ENCODE results near the gene RAP1GAP2. TPM values are rescaled to one million over a fixed set of nuclear protein-coding genes. Genes with fewer than 3 reads are reported as not detected.

The RAP1GAP2 gene
- total RNA-seq, 4 donors from 2014 or later, result 10.8 to 18.3 (median 12.6) TPM

- H3K27me3 ChIP-seq, result peaks cover 38% of the 10 kb centered on the region
- TF ChIP-seq EP300 (IDR thresholded peaks at IDR 0.05), result no peak
- TF ChIP-seq POLR2AphosphoS5 (IDR thresholded peaks at IDR 0.05), result no peak
- no peak for TF ChIP-seq CTCF (IDR thresholded peaks at IDR 0.05)
- TF ChIP-seq POLR2A (IDR thresholded peaks at IDR 0.05), result no peak
- H3K27ac ChIP-seq, result no peak overlapping the region
- WGBS, result 76% methylated on average over 4 of the region's 11 CpGs
- H3K4me3 ChIP-seq, result no peak overlapping the region
- H3K9me3 ChIP-seq, result no peaks in the 10 kb centered on the region
- peaks cover 2% of the 10 kb centered on the region for H3K4me1 ChIP-seq
- H3K36me3 ChIP-seq, result no peaks in the 10 kb centered on the region
- no peak for DNase-seq (ENCODE audit: low spot score in 2 of 2)
These were observed 1.9 kb downstream of the RAP1GAP2 start for GRCh38 chr17:2798188-2798587.

GRCh38 chr17:2798678-2799077 lies 2.4 kb downstream of the RAP1GAP2 start:
- Histone ChIP-seq H3K27me3 (peaks cover 38% of the 10 kb centered on the region), H3K27ac (no peak overlapping the region), H3K36me3 (no peaks in the 10 kb centered on the region), H3K4me3 (no peak overlapping the region), H3K9me3 (no peaks in the 10 kb centered on the region), H3K4me1 (peaks cover 2% of the 10 kb centered on the region)
- TF ChIP-seq CTCF (IDR thresholded peaks at IDR 0.05), result no peak
- TF ChIP-seq EP300 (IDR thresholded peaks at IDR 0.05), result no peak
- no CpG with 5 or more reads among the region's 11 CpGs for WGBS
- DNase-seq (ENCODE audit: low spot score in 2 of 2), result no peak

- no peak overlapping the region for H3K4me3 ChIP-seq
- no peaks in the 10 kb centered on the region for H3K9me3 ChIP-seq
- no peak for DNase-seq (ENCODE audit: low spot score in 2 of 2)
- H3K36me3 ChIP-seq, result no peaks in the 10 kb centered on the region
- peaks cover 38% of the 10 kb centered on the region for H3K27me3 ChIP-seq
- TF ChIP-seq EP300 (IDR thresholded peaks at IDR 0.05) (no peak), POLR2A (IDR thresholded peaks at IDR 0.05) (no peak), CTCF (IDR thresholded peaks at IDR 0.05) (no peak), POLR2AphosphoS5 (IDR thresholded peaks at IDR 0.05) (no peak)
- WGBS, result 81% methylated on average over 7 of the region's 7 CpGs
- H3K27ac ChIP-seq, result no peak overlapping the region
- peaks cover 2% of the 10 kb centered on the region for H3K4me1 ChIP-seq
These were observed 3.4 kb downstream of the RAP1GAP2 start for GRCh38 chr17:2799653-2800052.

GRCh38 chr17:2800367-2800766 lies 4.1 kb downstream of the RAP1GAP2 start:
- Histone ChIP-seq H3K4me3 (no peak overlapping the region), H3K27me3 (peaks cover 35% of the 10 kb centered on the region), H3K27ac (no peak overlapping the region), H3K4me1 (peaks cover 2% of the 10 kb centered on the region), H3K36me3 (no peaks in the 10 kb centered on the region), H3K9me3 (no peaks in the 10 kb centered on the region)
- TF ChIP-seq EP300 (IDR thresholded peaks at IDR 0.05) (no peak), POLR2AphosphoS5 (IDR thresholded peaks at IDR 0.05) (no peak), POLR2A (IDR thresholded peaks at IDR 0.05) (no peak), CTCF (IDR thresholded peaks at IDR 0.05) (no peak)
- DNase-seq (ENCODE audit: low spot score in 2 of 2), result no peak
- WGBS, result 75% methylated on average over 11 of the region's 11 CpGs

- no peak for DNase-seq (ENCODE audit: low spot score in 2 of 2)
- 49% methylated on average over 6 of the region's 6 CpGs for WGBS
- no peaks in the 10 kb centered on the region for H3K36me3 ChIP-seq
- H3K4me3 ChIP-seq, result no peak overlapping the region
- H3K27ac ChIP-seq, result no peak overlapping the region
- H3K9me3 ChIP-seq, result no peaks in the 10 kb centered on the region
- peaks cover 23% of the 10 kb centered on the region for H3K27me3 ChIP-seq
- no peak for TF ChIP-seq POLR2AphosphoS5 (IDR thresholded peaks at IDR 0.05)
- TF ChIP-seq POLR2A (IDR thresholded peaks at IDR 0.05), result no peak
- TF ChIP-seq CTCF (IDR thresholded peaks at IDR 0.05), result no peak
- no peak for TF ChIP-seq EP300 (IDR thresholded peaks at IDR 0.05)
- H3K4me1 ChIP-seq, result peaks cover 2% of the 10 kb centered on the region
These were observed 5.6 kb downstream of the RAP1GAP2 start for GRCh38 chr17:2801841-2802240.
